Neural progenitor cell (in vitro differentiated cells): ENCODE results near the gene ZNF653. TPM values are rescaled to one million over a fixed set of nuclear protein-coding genes. Genes with fewer than 3 reads are reported as not detected.

Experiments used
- DNase-seq: peaks from one replicate; pipeline ENCODE4 v3.0.0-alpha.2; 2016; ENCODE audit warnings: low spot score
- H2AFZ ChIP-seq: fragments of 200-600 bp; sonication (generic); replicated peaks from 2 replicates; pipeline ENCODE4 v1.6.1; 2016; ENCODE audit warnings: antibody characterized with exemption
- H3F3A ChIP-seq: fragments of 200-600 bp; sonication (generic); 2 replicates; pipeline ENCODE4 v1.6.1; 2016; ENCODE audit warnings: antibody characterized with exemption, low read depth
- H3K27ac ChIP-seq: fragments of 200-600 bp; sonication (generic); 2 replicates; pipeline ENCODE4 v1.5.1; 2016; ENCODE audit warnings: mild to moderate bottlenecking
- H3K27me3 ChIP-seq: fragments of 200-600 bp; sonication (generic); 2 replicates; pipeline ENCODE4 v1.6.1; 2016; ENCODE audit warnings: mild to moderate bottlenecking, moderate library complexity
- H3K36me3 ChIP-seq: fragments of 200-600 bp; sonication (generic); 2 replicates; pipeline ENCODE4 v1.5.1; 2016
- H3K4me1 ChIP-seq: fragments of 200-600 bp; sonication (generic); 2 replicates; pipeline ENCODE4 v1.6.1; 2016; ENCODE audit warnings: mixed run types
- H3K4me2 ChIP-seq: fragments of 200-600 bp; sonication (generic); 2 replicates; pipeline ENCODE4 v1.6.1; 2016
- H3K4me3 ChIP-seq: fragments of 200-600 bp; sonication (generic); 2 replicates; pipeline ENCODE4 v1.5.1; 2016
- H3K79me2 ChIP-seq: fragments of 200-600 bp; sonication (generic); 2 replicates; pipeline ENCODE4 v1.6.1; 2016; ENCODE audit warnings: low read depth
- H3K9ac ChIP-seq: fragments of 200-600 bp; sonication (generic); 2 replicates; pipeline ENCODE4 v1.6.1; 2016
- H3K9me3 ChIP-seq: fragments of 200-600 bp; sonication (generic); 2 replicates; pipeline ENCODE4 v1.5.1; 2016; ENCODE audit warnings: low read depth
- H4K20me1 ChIP-seq: fragments of 200-600 bp; sonication (generic); 2 replicates; pipeline ENCODE4 v1.6.1; 2016; ENCODE audit warnings: low read depth
- H3K27ac Mint-ChIP-seq: 3 replicates; pipeline ENCODE4 v1.8.0; 2021; ENCODE audit warnings: mixed read lengths
- H3K27me3 Mint-ChIP-seq: 2 replicates; pipeline ENCODE4 v1.8.0; 2022; ENCODE audit warnings: low read depth, mild to moderate bottlenecking, inconsistent platforms, moderate library complexity, mixed read lengths; ENCODE audit not compliant: insufficient read depth
- H3K36me3 Mint-ChIP-seq: 3 replicates; pipeline ENCODE4 v1.8.0; 2021; ENCODE audit warnings: mixed read lengths
- H3K4me1 Mint-ChIP-seq: 3 replicates; pipeline ENCODE4 v1.8.0; 2021; ENCODE audit warnings: mixed read lengths
- H3K4me3 Mint-ChIP-seq: 3 replicates; pipeline ENCODE4 v1.8.0; 2021; ENCODE audit warnings: mild to moderate bottlenecking, moderate library complexity, mixed read lengths
- H3K9me3 Mint-ChIP-seq: 3 replicates; pipeline ENCODE4 v1.8.0; 2020; ENCODE audit warnings: mixed read lengths
- EZH2 ChIP-seq: fragments of 200-600 bp; sonication (generic); IDR thresholded peaks from 2 replicates; pipeline ENCODE4 v1.6.1; 2017; ENCODE audit warnings: antibody characterized with exemption, mild to moderate bottlenecking, moderate library complexity
- EZH2phosphoT487 ChIP-seq: fragments of 200-600 bp; sonication (generic); IDR thresholded peaks from 2 replicates; pipeline ENCODE4 v1.6.1; 2017; ENCODE audit warnings: antibody characterized with exemption
- total RNA-seq: library from RNA; depleted of rRNA; stranded (reverse); fragments of >200 nt; gene quantifications from 2 replicates; pipeline ENCODE4 v1.2.3, GENCODE V29; 2015; ENCODE audit warnings: low replicate concordance
- TF ChIP-seq, protein P1 (sequence below): fragments of 200-600 bp; sonication (generic); IDR thresholded peaks from 2 replicates; pipeline ENCODE4 v1.5.1; 2017; ENCODE audit warnings: antibody characterized with exemption, mild to moderate bottlenecking

The ZNF653 gene
- total RNA-seq, 1 donor from 2014 or later = 3.4 TPM

DNA sequence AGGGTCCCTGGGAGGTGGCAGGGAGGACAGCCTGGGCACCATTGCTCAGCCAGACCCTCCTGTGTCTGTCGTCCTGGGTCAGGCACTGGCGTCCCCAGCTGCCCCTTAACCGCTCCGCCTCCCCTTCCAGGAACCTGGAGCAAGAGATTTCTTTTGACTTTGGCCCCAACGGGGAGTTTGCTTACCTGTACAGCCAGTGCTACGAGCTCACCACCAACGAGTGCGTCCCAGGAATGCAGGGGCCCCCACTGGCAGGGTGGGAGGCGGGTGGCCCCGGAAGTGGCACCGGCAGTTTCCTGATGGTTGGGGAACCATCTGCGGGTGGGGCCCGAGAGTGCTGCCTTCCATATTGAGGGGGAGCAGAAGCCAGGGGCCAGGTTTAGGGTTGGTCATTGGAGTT is 57.2 kb downstream of the ZNF653 start:
- Mint-ChIP-seq H3K27ac (no peak overlapping the region), H3K9me3 (no peaks in the 10 kb centered on the region), H3K4me1 (peaks cover 19% of the 10 kb centered on the region), H3K36me3 (peaks cover 6% of the 10 kb centered on the region), H3K27me3 (peaks cover 4% of the 10 kb centered on the region), H3K4me3 (no peak overlapping the region)
- Histone ChIP-seq H3K9me3 (no peaks in the 10 kb centered on the region), H3K4me1 (peaks cover 22% of the 10 kb centered on the region), H3F3A (peaks cover 24% of the 10 kb centered on the region), H2AFZ (no peak overlapping the region), H3K9ac (no peak overlapping the region), H3K79me2 (no peaks in the 10 kb centered on the region), H3K4me2 (no peak overlapping the region), H3K27ac (no peak overlapping the region), H3K36me3 (no peaks in the 10 kb centered on the region), H3K27me3 (no peaks in the 10 kb centered on the region), H3K4me3 (no peak overlapping the region), H4K20me1 (peaks cover 8% of the 10 kb centered on the region)
- no peak for DNase-seq
- TF ChIP-seq EZH2 = no peak
- TF ChIP-seq EZH2phosphoT487 = no peak

DNA sequence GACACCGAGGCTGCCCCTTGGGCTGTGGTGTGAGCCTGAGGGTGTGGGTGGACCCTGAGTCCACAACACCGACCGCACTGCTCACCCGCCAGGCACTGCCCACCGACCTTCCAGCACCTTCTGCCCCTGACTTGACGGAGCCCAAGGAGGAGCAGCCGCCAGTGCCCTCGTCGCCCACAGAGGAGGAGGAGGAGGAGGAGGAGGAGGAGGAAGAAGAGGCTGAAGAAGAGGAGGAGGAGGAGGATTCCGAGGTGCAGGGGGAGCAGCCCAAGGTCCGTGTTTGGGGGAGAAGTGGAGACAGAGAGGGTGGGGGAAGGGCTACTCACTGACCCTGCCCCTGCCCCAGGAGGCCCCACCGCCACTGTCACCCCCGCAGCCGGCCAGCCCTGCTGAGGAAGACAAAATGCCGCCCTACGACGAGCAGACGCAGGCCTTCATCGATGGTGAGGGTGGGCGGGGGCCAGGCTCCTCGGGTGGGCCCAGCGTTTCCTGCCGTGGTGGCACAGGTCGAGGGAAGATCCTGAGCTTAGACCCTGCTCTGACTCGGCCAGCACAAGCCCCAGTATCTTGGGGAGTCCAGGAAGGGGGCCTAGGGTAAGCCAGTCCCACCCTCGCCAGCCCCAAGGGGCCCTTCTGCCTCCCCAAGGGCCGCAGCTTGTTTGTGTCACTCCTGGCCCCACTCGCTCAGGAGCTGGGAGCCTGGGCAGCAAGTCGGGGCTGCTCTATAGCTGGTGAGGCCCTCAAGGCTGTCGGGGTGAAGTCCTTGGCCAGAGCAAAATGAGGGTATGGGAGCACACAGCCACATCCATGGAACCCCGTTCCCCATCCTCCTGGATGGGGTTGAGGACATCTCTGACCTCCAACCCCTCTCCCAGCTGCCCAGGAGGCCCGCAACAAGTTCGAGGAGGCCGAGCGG is 58.0 kb downstream of the ZNF653 start:
- H3K4me1 Mint-ChIP-seq = peaks cover 15% of the 10 kb centered on the region
- TF ChIP-seq, protein P1, sequence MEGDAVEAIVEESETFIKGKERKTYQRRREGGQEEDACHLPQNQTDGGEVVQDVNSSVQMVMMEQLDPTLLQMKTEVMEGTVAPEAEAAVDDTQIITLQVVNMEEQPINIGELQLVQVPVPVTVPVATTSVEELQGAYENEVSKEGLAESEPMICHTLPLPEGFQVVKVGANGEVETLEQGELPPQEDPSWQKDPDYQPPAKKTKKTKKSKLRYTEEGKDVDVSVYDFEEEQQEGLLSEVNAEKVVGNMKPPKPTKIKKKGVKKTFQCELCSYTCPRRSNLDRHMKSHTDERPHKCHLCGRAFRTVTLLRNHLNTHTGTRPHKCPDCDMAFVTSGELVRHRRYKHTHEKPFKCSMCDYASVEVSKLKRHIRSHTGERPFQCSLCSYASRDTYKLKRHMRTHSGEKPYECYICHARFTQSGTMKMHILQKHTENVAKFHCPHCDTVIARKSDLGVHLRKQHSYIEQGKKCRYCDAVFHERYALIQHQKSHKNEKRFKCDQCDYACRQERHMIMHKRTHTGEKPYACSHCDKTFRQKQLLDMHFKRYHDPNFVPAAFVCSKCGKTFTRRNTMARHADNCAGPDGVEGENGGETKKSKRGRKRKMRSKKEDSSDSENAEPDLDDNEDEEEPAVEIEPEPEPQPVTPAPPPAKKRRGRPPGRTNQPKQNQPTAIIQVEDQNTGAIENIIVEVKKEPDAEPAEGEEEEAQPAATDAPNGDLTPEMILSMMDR = no peak
- TF ChIP-seq EZH2phosphoT487 (no peak), EZH2 (no peak)

DNA sequence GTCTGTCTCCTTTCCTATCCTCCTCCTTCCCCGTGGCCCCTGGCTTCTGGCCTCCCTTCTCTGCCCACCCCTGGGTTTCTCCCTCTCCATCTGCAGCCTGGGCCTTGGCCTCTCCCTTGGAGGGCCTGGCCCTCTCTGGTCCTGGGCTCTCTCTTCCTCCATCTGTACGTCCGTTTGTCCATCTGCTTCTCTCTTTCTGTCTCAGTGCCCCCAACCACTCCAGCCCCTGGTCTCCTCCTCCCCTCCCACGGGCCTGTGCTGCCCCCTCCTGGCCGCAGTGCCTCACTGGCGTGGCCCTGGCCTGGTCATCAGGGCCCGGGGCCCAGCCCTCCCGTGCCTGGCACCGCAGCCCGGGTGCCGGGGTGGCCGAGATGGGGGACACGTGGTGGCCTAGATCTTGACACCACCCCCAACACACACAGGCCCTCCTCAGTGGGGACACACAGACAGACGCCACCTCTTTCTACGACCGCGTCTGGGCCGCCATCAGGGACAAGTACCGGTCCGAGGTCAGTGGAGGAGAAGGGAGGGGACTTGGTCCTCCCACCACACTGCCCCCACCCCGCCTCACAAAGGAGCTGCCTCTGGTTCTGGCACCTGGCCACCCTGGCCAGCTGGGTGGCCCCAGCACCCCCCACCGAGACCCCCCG is 58.9 kb downstream of the ZNF653 start:
- Histone ChIP-seq H3K4me3 (no peak overlapping the region), H2AFZ (no peak overlapping the region), H3K79me2 (no peaks in the 10 kb centered on the region), H3K4me2 (no peak overlapping the region), H3K4me1 (peaks cover 9% of the 10 kb centered on the region), H3K36me3 (no peaks in the 10 kb centered on the region), H3K27me3 (no peaks in the 10 kb centered on the region), H4K20me1 (peaks cover 15% of the 10 kb centered on the region), H3K9ac (no peak overlapping the region), H3K27ac (no peak overlapping the region), H3F3A (peaks cover 17% of the 10 kb centered on the region), H3K9me3 (no peaks in the 10 kb centered on the region)
- Mint-ChIP-seq H3K4me1 (peaks cover 6% of the 10 kb centered on the region), H3K27me3 (peaks cover 8% of the 10 kb centered on the region), H3K27ac (peak overlapping the region; percentile 76), H3K4me3 (no peak overlapping the region), H3K36me3 (peaks cover 8% of the 10 kb centered on the region), H3K9me3 (no peaks in the 10 kb centered on the region)
- no peak for TF ChIP-seq EZH2
- TF ChIP-seq, protein P1 = peak; percentile 88
- no peak for TF ChIP-seq EZH2phosphoT487
- peak; percentile 84 for DNase-seq

More for the DNA sequence above, 58.0 kb downstream of the ZNF653 start:
- H3K9me3 Mint-ChIP-seq = no peaks in the 10 kb centered on the region
- Histone ChIP-seq H3F3A (peaks cover 24% of the 10 kb centered on the region), H4K20me1 (peaks cover 11% of the 10 kb centered on the region), H3K4me2 (no peak overlapping the region), H3K27ac (no peak overlapping the region), H3K36me3 (no peaks in the 10 kb centered on the region), H3K27me3 (no peaks in the 10 kb centered on the region), H3K9me3 (no peaks in the 10 kb centered on the region), H3K4me1 (peaks cover 18% of the 10 kb centered on the region), H2AFZ (no peak overlapping the region), H3K79me2 (no peaks in the 10 kb centered on the region), H3K9ac (no peak overlapping the region), H3K4me3 (no peak overlapping the region)
- no peak for DNase-seq
- H3K4me3 Mint-ChIP-seq = no peak overlapping the region
- H3K27me3 Mint-ChIP-seq = peaks cover 4% of the 10 kb centered on the region
- peaks cover 4% of the 10 kb centered on the region for H3K36me3 Mint-ChIP-seq
- H3K27ac Mint-ChIP-seq = no peak overlapping the region
